Esophagus muscularis mucosa (tissue), 4 donors: ENCODE data around the gene SEPTIN10.

ENCODE experiments used
- CTCF ChIP-seq, 3 experiments: fragments of 200-600 bp in 2 of 3; fragments of 450-650 bp in 1 of 3; sonication (generic) in 2 of 3; IDR thresholded peaks; one replicate each; pipeline ENCODE4 v1.5.1; 2017 to 2019; ENCODE audit warnings: antibody characterized with exemption in 3 of 3, mild to moderate bottlenecking in 2 of 3, moderate library complexity in 1 of 3
- EP300 ChIP-seq: sonication (generic); formaldehyde crosslinking; IDR thresholded peaks from one replicate; pipeline ENCODE4 v1.6.1; 2017; ENCODE audit warnings: antibody characterized with exemption
- POLR2A ChIP-seq: fragments of 450-650 bp; IDR thresholded peaks from one replicate; pipeline ENCODE4 v1.6.1; 2017; ENCODE audit warnings: antibody characterized with exemption, moderate library complexity, mild to moderate bottlenecking, low read depth
- POLR2AphosphoS5 ChIP-seq, 2 donors: sonication (generic); formaldehyde crosslinking; IDR thresholded peaks; one replicate each; pipeline ENCODE4 v1.6.1; 2017; ENCODE audit warnings: antibody characterized with exemption in 2 of 2

- no peak for TF ChIP-seq CTCF (IDR thresholded peaks at IDR 0.05)
- TF ChIP-seq POLR2A: no peak
- TF ChIP-seq EP300: no peak
- TF ChIP-seq POLR2AphosphoS5 (IDR thresholded peaks at IDR 0.05): no peak
Observed at GRCh38 chr2:109594246-109594885, 19.4 kb downstream of the SEPTIN10 start.
